ENCODE measurements around the gene LYPD8.

Gene LYPD8

DNA sequence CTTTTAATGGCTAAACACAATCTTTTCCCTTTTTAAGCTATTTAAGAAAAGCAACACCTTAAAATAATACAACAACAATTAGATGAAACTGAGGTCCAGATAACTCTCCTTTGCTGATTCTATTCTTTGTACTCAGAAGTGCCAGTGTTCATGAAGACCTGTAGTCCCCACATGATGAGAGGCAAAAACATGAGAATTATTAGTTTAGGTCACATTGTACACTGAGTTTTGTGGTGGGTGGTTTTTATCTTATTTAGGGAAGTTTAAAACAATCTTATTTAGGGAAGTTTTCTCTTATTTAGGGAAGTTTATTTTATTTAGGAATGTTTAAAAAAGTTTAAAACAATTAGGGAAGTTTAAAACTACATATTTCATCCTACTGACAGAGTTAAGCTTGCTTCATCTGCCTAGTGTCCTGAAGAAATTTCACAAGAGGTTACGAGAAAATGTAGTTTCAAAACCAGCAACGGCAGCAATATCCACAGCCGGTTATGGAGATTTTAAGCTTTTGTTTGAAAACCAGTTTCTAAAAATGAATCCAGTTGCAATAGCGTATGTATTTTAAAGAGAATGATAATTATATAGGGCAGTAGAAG lies 45.2 kb downstream of the LYPD8 start:
- DNase-seq (ENCODE audit: low read depth) = no peak
- TF ChIP-seq, protein P1, sequence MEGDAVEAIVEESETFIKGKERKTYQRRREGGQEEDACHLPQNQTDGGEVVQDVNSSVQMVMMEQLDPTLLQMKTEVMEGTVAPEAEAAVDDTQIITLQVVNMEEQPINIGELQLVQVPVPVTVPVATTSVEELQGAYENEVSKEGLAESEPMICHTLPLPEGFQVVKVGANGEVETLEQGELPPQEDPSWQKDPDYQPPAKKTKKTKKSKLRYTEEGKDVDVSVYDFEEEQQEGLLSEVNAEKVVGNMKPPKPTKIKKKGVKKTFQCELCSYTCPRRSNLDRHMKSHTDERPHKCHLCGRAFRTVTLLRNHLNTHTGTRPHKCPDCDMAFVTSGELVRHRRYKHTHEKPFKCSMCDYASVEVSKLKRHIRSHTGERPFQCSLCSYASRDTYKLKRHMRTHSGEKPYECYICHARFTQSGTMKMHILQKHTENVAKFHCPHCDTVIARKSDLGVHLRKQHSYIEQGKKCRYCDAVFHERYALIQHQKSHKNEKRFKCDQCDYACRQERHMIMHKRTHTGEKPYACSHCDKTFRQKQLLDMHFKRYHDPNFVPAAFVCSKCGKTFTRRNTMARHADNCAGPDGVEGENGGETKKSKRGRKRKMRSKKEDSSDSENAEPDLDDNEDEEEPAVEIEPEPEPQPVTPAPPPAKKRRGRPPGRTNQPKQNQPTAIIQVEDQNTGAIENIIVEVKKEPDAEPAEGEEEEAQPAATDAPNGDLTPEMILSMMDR (IDR thresholded peaks at IDR 0.05; ENCODE audit: insufficient read depth, low read depth, low read length, missing control alignments) = no peak
- H3K4me3 ChIP-seq (ENCODE audit: low read length) = no peak overlapping the region

DNA sequence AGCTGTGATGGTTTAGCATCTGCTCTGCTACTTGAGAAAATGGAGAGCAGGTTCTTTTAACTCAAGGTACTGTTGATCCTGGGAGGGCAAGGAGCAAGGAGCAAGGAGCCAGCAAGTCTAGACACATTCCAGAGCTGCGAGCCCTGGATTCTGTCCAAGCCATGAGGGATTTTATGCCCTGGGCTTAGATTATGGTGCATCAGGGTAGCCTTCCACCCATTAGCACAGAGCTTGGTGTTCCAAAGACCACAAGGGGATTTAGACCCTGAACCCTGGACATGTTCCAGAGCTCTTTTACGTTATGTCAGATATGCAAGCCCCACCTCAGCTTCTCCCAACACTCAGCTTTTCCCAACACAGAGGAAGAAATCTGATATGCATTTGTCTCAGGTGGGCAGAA lies 51.0 kb downstream of the LYPD8 start:
- no peak for DNase-seq (ENCODE audit: low read depth)
- H3K4me3 ChIP-seq (ENCODE audit: low read length) = no peak overlapping the region
- TF ChIP-seq, protein P1 (IDR thresholded peaks at IDR 0.05; ENCODE audit: insufficient read depth, low read depth, low read length, missing control alignments) = no peak

DNA sequence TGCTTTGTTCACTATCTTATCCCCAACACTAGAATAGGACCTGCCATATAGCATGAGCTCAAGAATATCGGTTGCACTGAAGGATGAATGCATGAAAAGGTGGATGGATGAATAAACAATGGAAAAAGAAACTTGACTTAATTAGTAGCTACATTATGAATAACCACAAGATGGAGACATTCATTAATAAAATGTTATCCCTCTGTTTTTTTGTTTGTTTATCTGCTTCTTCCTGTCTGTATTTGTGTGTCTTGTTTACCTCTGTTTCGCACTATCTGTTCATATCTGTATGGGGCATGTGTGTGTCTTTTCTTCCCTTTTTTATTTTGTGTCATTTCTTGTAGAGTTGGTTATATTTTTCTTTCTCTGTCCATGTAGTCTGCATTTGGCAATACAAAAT lies 51.9 kb downstream of the LYPD8 start:
- TF ChIP-seq, protein P1 (IDR thresholded peaks at IDR 0.05; ENCODE audit: insufficient read depth, low read depth, low read length, missing control alignments) = no peak
- H3K4me3 ChIP-seq (ENCODE audit: low read length) = no peak overlapping the region
- DNase-seq (ENCODE audit: low read depth) = no peak

DNA sequence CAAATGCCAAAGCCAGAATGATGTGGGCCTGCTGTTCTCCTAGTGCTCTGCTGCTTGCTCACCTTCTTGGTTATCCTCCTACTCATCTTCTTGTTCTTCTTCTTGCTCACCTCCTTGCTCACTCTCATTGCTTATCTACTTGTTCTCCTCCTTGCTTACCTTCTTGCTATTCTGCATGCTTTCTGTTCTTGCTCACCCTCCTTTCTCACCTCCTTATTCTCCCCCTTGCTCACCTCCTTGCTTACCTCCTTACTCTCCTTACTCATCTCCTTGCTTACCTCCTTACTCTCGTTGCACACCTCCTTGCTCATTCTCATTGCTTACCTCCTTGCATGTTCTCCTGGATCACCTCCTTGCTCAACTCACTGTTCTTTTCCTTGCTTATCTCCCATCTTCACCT lies 52.8 kb downstream of the LYPD8 start, which contains the start of gene OR14I1:
TSS of gene OR14I1 (minus strand) at position 53 of the 400 bp plus-strand sequence.
- TF ChIP-seq, protein P1 (IDR thresholded peaks at IDR 0.05; ENCODE audit: insufficient read depth, low read depth, low read length, missing control alignments) = no peak
- no peak within 1 kb of the TSS for H3K4me3 ChIP-seq (ENCODE audit: low read length)
- DNase-seq (ENCODE audit: low read depth) = no peak

DNA sequence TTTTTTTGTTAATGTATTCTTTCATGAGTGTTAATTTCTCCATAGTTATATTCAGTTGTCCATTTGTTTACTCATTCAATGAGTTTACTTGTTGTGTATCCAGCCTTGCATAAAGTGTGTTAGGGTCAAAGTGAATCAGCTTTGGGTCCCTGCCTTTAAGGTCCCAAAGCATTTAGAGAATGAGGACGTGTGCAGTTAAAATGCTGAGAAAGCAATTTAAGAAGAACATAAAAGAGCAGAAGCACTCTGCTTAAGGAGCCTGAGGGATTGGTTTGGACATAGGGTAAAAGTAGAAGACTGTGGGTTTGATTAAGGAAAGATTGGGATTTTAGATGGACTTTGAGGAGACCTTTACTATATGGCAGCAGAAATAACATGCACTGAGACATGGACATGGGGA lies 56.5 kb downstream of the LYPD8 start:
- DNase-seq (ENCODE audit: low read depth) = no peak
- TF ChIP-seq, protein P1 (IDR thresholded peaks at IDR 0.05; ENCODE audit: insufficient read depth, low read depth, low read length, missing control alignments) = no peak
- no peak overlapping the region for H3K4me3 ChIP-seq (ENCODE audit: low read length)

DNA sequence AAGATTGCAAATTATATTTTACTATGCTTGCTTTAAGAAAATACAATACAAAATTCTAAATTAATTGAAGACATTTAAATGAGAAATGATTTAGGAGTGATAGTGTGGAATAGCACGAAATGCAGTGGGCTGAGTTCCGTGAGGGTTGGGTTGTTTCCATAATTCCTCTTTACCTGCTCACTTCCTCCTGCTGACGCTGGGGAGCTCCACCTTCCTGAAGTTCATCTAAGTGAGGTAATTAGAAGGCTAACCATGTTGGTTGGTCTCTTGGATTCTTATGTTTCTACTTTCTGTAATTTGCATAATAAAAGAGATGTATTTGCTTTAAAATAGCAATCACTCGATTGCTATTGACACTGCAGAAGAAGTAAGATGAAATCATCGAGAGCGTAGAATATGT lies 57.7 kb downstream of the LYPD8 start:
- no peak for DNase-seq (ENCODE audit: low read depth)
- TF ChIP-seq, protein P1 (IDR thresholded peaks at IDR 0.05; ENCODE audit: insufficient read depth, low read depth, low read length, missing control alignments) = no peak
- no peak overlapping the region for H3K4me3 ChIP-seq (ENCODE audit: low read length)

DNA sequence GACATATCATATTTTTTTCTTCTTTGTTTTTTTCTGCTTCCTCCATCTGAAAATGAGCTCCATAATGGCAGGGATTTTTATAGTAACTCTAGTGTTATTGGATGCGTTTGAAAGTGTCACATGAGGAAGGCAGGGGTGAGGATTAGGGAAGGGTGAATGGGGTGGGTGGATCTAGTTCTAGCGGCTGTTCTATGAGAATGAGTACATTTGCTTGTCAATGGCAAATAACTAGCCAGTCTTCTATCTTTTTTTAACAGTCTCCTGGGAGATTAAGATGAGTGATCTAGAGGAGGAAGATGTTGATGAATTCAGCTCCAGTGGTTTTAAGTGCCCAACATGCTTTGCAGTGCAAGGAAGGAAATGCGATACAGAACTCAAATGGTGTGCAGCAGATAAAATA lies 58.8 kb downstream of the LYPD8 start:
- TF ChIP-seq, protein P1 (IDR thresholded peaks at IDR 0.05; ENCODE audit: insufficient read depth, low read depth, low read length, missing control alignments) = no peak
- DNase-seq (ENCODE audit: low read depth) = no peak
- H3K4me3 ChIP-seq (ENCODE audit: low read length) = no peak overlapping the region

Measured in epithelial cell of esophagus (primary cell).